COLO829 (cell line): ENCODE results near the gene TBX3.

Experiments used
- DNase-seq: peaks from one replicate; pipeline ENCODE4 v3.0.0; 2012; ENCODE audit warnings: low spot score

TBX3 gene

DNA sequence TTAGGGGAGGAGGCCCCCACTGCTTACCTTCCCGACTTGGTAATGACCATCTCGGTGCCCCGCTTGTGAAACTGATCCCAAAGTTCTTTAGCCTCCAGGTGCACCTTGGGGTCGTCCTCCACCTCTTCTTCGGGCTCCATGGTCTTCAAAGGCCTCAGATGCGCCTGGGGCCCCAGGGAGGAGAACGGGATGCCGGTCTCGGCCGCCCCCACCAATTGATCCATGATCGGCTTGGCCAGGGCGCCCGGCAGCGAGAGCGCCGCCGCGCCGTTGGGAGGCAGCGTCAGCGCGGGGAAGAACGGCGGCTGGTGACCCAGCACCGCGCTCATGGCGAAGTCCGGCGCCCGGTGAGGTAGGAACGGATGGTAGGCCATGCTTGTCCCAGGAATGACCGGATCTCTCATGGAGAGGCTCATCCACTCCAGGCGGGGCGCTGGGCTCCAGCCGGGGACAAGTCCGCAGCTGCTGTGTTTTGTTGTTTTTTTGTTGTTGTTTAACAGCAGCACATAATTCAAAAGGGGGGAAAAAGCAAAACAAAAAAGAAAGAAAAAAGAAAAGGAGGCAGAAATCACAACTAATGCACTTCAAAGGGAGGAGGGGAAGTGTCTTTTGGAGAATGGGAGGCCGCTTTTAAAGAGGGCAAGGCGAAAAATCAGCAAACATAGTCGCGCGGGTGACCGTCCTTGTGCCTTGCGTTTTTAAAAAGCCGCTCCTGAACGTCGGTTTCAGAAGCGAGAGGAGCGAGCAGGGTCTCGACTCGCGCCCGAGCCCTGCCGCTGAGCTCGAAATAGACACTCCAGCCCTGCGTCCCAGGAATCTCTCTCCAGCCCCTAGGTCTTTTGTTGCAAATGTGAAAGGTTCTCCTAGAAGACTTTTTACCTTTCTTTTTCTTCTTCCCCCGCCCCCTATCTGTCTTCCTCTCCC is 928 bp downstream of the TBX3 start:
- DNase-seq = no peak

DNA sequence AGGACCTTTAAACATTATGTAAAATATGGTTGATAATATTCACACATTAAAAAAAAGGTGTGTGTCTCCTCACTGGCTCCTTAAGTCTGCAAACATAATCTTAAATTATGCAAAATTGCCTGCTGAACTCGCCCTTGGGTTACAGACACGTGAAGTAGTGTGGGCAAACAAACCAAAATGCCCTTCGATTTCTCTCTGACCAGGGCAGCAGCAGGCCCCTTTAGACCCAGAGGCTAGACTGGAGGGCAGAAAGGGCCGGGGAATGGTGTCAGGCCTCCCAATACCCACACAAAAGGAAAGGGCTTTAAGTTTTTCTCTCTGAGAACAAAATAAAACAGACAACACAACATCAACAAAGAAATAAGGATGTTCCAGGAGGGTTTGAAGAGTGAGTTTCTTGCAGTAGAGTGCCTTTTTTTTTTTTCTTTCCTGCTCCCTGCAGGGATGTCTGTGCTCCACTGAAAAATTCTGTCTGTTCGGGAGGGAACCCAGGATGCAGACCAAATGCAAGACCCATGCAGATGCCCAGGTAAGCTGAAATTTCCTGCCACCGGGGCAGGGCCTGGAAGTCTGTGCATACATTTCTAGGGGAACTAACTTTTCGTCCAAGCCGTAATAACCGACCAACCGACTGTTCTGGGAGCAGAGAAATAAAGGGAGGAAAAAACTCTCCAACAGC is 1.7 kb downstream of the TBX3 start:
- DNase-seq = no peak

DNA sequence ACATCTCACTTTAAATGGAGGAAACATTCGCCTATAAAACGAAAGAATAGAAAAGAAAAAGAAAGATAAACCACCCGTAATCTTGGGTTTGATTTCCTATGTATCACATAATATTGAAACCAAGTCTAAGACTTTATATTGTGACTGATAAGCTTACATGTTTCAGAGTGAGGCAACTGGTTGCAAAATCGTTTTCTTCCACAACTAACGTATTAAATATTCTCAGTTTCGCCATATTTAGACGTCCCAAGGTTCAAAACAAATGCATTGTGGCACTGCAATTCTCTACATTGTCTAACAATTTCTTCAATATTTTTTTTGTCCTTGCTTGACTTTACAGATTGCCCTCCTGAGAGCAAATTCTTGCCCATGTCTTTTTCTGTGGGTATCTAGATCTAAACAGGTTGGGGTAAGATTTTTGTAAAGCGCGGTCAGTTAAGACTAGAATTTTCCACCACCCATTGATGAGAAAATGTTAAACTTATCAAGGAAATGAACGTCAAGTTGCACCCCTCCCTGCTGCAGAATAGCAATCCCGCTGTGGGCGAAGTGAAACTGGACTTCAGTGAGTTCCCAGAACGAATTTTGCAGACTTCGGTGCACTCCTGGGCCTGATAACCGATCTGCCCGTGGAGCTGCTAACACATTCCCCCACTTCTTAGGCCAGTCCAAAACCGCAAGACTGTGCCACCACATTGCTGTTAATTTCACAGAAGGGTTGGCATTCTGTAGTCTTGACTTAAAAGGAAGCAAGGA is 2.7 kb downstream of the TBX3 start:
- no peak for DNase-seq

DNA sequence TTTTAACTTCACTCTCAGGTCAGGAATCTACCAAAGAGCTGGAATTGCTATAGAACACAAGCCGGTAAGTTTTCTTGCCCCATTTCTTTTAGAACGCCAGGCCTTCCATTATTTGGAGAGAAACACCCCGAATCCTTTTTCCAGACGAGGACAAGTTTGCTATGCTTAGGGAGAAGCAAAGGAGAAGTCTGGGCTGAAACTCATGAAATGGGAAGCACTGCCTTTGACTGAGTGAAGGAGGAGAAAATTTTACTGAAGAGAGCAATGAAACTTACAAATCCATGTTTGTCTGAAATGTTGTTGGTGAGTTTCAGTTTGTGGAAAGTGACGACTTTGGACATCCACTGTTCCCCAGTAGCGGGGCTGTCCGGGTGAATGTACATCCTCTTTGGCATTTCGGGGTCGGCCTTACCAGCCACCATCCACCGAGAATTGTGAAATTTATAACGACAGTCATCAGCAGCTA is 3.3 kb downstream of the TBX3 start:
- no peak for DNase-seq

DNA sequence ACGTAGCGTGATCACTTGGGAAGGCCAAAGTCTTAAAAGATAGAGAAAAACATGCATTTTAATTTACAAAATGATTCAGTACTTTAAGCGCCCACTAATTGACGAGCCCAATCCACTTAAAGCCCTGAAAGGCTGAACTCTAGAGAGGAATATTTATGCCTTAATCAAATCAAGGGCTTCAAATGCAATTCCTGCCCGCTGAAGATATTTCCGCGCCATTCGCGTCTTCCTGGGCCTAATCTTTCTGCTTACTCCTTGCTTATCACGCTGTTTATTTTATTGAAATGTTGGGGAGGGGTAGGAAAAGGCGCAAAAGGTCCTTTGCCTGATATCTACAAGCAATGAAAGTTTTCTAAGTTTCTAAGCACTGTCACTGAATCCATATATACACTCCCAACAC is 4.0 kb downstream of the TBX3 start:
- DNase-seq = no peak

DNA sequence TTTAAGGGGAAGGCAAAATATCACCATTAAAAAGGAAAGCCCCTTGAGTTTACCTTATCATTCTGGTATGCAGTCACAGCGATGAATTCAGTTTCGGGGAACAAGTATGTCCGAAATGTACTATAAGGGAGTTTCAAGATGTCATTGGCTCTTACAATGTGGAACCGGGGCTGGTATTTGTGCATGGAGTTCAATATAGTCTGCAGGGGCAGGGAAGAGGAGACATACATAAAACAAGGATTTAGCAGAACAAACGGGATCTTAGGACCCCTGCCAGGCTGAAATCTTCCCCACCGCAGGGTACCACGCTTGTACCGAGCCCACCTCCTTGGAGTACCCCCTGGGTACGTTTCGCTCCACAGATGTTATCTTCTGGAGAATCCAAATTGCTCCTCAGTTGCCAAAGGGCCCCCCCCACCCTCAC is 4.5 kb downstream of the TBX3 start:
- no peak for DNase-seq

DNA sequence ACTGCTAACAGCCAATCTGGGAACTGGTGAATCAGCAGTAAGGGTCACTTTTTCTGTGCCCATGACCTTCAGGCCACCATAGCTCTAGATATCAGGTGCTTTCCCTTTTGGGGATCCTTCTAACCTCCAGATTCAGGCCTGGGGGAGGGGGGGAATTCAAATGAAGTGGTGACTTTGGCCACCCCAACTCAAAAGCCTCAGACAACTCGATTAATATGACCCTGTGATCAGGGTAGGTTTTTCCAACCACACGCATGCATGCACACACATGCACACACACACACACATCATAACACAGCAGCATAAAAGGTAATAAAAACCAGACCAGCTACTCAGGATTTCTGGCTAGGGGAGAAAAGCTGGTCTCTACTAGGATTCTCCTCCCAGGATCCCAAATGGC is 5.3 kb downstream of the TBX3 start:
- DNase-seq = no peak

DNA sequence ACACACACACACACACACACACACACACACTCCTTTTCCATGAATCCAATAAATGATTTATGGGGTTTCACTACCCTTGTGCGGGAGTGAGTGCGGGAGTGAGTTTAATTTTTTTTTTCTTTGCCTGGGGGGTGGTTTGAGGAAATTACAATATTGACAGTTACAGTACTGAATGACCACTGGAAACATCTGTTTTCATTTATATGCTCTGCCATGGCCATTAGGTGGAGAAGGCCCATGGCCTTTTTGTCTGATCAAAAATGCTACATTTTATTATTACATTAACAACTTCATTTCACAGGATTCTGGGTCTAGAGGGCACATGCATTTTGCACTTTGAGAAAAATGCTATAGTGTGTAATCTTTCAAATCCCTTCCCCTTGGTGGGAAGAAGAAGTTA is 5.9 kb downstream of the TBX3 start:
- DNase-seq = no peak

DNA sequence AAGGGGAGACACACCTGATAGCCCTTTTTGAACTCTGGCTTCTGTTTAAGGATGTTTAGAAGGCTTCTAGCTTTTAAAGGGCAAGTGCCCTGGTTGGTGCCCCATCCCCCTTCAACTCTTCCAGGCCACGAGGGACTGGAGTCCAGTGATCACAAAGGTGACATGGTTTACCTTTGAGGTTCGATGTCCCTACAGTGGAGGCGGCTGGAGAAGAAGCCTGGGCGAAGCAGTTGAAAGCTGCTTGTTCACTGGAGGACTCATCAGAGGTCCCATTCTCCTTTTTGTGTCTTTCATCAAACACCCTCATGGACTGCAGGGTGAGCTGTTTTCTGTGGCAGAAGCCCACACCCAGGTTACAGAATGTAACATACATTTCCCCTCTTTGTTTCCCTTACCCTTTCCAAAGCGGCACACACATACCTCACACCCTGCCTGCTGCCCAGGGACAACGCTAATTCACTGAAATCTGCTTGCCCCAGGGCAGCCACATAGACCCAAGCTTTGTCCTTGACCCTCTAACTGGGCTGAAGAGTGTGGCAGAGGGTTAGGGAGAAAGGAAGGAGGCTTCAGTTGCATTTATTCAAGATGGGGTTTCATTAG is 7.7 kb downstream of the TBX3 start:
- no peak for DNase-seq

DNA sequence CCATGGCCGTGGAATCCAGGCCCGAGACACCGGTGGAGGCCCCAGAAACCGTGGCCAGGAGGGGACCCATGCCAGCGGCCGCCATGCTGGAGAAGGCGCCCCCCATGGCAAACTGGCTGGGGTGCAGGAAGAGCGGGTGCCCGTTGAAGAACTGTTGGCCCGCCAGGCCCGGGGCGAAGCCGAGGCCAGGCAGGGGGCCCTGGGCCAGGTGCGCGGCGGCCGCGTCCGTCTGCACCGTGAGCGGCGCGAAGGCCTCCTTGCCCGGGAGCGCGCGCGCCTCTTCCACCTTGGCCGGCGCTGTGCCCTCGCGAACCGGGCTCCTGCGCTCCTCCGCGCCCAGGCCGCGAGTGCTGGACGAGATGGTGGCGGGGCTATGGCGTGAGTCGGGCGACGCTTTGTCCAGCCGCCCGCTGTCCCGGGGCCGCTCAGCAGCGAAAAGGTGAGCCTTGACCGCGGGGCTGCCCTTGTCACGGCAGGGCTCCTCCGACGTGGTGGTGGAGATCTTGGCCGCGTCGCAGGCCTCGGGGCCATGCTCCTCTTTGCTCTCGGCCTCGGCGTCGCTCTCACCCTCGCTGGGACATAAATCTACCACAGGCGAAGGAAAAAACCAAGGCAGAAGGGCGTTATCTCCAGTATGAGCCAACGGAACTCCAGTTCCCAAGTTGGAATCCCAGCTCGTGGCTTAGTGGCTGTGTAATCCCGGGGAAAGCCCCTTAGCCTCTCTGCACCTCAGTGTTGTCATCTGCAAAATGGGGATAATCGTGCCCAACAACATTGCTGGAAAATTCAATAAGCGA is 9.5 kb downstream of the TBX3 start:
- DNase-seq = no peak

DNA sequence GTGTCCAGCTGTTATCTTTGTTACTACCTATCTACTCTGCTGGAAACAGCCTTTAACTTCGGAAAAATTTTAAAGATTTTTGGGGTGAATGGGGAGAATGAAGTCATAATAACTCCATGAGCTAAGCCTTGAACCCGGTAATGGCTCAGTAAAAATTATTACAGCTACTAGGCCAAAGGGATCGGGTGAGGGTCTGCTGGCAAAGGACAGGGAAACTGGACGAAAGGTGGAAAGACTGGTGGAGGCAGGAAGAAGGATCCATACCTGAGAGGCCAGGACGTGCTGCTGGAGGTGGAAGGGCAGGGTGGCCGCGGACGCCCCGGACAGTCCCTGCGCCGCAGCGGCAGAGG is 10.1 kb downstream of the TBX3 start:
- DNase-seq = no peak

DNA sequence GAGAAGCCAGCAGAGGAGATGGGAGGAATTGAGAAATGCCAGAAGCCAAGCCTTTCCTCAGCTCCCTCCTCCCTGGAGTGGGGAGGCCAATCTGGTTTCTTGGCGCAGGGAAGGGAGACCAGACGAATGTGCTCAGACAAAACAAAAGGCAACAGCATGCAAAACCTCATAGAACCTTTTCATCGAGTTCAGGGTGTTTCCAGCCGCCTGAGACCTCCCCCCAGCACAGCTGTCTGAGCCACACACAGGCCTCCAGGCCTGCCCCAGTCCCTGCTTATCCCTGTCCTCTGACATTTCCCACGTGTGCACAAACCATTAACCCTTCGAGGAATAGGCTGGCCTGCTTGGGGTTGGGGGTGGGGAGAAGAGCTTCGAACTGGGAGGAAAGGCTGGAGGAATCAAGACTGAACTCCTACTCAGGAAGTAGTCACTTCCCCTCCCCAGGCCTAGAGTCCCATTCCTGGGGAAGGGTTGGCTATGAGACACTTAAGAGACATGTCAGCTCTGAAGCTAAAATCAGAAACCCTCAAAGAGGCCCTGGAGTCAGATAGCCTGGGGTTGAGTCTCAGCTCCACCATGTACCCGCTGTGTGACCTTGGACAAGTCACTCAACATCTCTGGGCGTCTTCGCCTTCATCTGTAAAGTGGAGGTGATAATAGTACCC is 10.7 kb downstream of the TBX3 start:
- DNase-seq = no peak

DNA sequence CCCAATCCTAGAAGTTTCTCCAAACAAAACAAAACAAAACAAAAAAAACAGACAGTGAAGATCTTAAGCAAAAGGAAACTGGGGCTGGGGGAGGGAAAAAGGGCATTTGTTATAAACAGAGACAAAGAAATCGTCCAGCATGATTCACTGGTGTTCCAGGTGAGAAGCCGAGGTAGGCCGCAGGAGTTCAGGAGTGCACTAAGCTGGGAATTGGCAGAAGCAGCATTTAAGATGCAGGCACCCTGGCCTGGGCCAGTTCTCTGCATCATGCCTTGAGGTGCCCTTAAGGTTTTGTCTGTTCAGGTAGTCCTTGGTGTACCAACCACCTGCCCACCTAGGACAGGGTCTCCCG is 11.2 kb downstream of the TBX3 start:
- no peak for DNase-seq

DNA sequence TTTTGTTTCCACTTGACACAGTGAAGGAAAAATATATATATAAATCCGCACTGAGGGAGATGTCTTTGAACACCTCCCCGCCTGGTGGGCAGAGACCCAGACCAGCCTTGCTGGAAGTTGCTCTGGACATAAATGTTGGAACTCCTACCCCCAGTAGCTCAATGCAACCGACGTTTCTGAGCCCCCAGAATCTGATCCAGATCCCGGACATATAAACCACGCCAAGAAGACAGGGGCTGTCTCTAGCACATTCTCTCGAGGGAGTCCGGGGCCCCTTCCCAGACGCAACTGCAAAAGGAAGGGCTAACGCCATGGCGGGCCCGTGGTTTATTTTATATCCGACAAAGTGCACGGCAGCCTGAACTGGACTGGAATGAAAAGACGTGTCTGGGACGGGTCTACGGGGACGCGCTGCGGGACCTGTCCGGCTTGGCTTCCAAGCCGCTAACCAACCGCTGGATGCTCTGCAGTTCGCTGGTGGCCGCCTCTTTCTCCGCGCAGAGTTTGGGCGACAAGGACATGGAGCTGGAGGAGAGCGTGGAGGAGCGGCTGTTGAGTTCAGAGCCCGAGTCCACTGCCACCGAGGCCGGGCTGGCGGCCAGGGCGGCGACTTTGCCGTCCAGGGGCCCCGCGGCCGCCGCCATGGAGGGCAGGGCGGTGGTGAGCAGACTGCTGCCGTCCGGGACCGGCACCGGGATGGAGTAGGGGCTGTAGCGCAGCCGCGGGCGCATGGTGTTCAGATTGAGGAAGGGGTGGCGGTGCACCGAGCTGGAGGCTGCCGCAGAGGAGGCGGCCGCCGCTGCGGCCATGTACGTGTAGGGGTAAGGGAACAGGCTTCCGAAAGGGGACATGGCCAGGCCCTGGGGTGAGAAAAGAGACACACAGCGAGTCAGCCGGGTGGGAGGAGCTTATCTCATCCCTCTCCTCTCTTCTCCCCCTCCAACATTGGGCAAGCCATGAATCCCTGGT is 12.2 kb downstream of the TBX3 start:
- no peak for DNase-seq

DNA sequence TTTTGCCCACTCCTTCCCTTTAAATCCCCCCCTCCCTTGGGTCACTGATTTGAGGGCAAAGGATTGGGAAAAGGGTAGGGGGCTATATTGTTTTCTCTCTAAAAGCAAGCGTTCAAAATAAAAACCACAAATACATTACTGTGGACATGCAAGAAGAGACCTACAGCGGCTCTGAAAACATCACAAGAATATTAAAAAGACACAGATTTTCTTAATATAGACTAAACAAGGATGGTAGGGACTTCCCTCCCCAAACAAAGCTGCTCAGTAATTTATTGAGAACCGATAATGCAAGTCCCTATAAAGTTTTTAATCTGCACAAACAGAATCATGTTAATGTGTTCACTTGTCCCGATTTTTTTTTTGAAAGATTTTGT is 12.9 kb downstream of the TBX3 start:
- no peak for DNase-seq

DNA sequence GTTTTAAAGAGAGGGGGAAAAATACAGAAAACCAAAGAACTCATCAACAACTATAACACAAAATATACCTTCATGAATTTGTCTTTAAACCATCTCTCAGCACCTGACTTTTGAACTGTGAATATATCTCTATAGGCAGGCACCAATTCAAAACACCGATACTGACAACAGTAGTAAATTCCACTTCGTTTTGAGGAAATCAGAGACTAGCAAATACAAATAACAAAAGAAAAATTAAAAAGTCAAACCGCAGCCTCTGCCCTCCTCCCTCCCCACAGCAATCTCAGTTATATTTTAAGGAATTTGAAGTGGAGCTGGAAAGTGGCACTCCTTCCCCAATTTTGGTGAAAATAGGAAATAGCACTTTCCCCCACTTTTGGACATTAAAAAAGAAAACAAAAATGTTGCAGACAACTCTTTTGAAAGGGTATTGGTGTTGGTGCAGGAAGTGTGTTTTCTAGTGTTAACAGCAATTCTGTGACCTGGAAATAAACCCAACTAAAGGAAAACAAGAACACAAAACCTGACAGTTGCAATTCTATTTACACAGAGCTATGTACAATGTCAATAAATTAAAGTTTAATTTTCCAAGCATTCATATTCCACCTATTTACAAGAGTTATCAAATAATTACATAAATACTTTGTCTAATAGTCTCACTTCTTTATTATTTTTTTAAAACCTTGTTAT is 13.5 kb downstream of the TBX3 start:
- no peak for DNase-seq

DNA sequence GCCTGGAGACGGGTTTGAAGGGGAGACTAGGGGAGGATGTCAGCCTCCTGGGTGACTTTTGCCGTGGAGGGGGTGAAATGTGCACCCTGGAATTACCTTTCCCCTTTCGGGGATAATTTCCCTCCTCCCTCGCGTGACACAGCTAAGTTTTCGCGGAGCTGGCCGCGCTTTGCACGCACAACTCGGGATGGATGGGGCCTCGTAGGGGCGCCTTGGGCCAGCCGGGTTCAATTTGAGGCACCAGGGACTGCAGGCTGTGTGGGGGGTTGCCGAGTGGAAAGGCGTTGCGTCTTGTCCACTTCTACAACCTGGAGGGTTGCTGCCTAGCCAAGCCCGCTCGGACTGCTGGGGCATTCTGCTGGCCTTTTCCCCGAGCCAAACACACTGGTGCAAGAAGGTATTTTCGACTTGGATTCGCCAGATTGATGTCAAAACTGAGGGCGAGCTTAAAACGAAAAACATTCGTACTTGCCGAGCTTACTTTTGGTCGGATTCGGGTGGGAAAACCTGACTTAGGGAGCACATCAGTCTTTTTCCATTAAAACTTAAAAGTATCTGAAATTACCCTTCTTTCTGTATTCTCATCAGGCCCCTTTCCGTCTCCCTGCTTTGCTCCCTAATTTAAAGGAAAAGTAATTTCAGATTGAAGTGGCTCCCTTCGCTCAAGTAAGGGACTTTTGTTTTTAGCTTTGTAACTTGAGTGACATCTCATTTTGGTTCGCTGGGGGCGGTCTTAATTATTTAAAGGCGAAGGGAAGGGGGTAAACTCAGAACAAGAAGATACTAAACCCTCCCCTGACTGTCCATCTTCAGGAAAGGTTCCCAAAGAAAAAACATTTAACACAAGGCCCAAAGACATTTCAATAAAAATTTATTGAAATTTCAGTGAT is 14.3 kb downstream of the TBX3 start:
- DNase-seq = no peak

DNA sequence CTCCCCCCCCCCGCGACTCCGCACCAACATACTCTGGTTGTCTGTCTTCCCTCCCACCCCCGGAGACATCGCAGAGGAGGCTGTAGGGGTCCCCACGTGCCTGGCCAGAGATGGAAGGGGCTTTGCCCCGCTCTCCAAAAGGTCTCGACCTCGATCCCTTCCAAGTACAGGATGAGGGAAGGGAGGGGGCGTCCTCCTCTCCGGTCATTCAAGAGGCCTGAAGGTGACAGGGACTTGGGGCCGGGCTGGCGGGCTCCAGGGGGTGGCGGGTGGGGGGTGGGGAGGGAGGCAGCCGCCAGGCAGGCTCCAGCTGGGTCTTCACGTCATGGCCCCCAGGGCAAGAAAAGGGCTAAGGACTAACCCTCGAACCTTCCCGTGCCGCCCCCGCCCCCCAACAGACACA is 15.1 kb downstream of the TBX3 start:
- no peak for DNase-seq
